Islet precursor cell (in vitro differentiated cells): ENCODE data around the gene ITGA2B.
"Not testable (repeated sequence)": the region's sequence is repeated elsewhere in the genome, so short reads cannot be mapped to it uniquely, and the experiment has no call there.

Source experiments
- DNase-seq: peaks from one replicate; pipeline ENCODE4 v3.0.0-alpha.2; 2018

The ITGA2B gene

DNA sequence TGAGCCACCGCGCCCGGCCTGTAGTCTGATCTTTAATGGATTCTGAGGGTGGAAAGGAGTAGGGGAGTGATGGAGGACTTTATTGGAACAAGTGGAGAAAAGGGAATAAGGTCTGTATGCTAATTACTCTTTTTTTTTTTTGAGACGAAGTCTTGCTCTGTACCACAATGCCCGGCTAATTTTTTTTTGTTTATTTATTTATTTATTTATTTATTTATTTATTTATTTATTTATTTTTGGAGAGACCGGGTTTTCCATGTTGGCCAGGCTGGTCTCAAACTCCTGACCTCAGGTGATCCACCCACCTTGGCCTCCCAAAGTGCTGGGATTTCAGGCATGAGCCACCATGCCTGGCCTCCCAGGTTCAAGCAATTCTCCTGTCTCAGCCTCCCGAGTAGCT, 59.9 kb downstream of the ITGA2B start:
- DNase-seq: not testable (repeated sequence)

DNA sequence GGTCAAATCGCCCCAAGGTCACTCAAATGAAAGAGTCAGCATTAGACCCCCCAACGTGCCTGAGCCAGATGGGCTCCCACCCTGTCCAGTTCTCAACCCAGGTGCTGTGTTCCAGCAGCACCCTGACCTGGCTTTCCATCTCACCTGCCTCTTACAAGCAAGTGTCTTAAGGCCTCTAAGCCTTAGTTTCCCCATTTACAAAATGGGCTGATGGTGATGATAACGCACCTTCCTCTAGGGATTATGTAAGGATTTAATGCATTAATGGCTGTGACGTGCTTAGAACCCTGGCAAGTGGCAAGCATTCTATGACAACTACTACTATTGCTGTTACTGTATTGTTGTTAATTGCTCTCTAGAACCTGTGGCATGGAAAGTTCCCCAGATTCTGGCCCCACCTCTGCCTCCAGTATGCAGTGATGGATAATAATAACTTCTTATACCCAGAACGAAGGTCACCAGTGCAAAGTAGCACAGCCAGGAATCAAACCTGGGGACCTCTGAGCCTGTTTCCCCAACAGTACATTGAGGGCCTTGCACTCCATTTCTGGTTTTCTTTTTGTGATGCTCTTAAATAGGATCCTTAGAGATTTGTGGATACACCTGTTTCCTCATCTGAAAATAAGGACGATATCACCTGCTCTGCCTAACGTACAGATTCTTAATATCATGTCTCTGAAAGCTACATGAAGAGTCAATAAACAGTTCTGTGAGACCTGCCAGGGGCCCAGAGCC, 61.6 kb downstream of the ITGA2B start:
- no peak for DNase-seq

DNA sequence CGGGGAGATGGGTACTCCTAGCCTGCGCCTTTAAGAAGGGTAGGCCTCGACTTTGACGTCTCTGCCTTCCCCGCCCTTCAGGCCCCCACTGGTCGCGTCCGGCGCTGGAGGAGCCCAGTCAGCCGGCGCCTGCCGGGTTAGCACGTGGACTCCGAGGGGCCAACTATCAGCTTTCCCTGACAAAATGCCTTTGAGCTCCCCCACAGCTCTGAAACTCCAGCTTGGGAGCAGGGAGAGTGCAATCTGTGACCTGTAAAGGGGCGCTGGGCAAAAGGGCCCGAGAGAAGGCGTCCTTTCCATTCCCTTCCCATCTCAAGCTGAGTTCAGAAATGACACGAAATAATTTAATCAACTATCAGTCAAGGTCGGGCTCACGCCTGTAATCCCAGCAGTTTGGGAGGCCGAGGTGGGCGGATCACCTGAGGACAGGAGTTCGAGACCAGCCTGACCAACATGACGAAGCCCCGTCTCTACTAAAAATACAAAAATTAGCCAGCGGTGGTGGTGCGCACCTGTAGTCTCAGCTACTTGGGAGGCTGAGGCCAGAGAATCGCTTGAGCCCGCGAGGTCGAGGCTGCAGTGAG, 62.5 kb downstream of the ITGA2B start:
- peak; percentile 99 for DNase-seq

DNA sequence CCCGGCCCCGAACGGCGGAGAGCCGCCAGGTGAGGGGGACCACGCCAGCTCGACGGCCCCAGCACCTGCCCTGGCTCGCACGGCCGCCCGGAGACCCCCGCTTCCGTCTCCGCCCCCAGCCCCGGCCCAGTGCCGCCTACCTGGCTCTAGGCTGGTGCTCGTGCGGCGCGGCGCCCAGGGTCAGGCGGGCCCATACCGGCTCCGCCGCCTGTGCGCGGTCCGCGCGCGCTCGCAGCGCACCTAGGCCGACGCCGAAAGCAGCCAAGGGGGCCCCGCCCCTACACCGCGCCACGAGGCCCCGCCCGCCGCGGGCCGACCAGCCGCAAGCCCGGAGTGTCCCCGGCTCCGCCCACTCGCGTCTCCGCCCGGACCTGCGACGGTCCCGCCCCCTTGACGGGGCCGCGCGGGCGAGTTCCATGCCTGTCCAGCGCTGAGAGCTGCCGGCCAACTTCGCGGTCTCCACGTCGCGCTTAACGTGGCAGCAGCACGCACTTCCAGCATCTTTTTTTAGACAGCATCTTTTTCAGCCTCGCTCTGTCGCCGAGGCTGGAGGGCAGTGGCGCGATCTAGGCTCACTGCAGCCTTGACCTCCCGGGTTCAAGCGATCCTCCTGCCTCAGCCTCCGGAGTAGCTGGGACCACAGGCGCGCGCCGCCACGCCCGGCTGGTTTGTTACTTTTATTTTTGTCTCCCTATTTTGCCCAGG, 64.7 kb downstream of the ITGA2B start, which contains the start of gene SLC25A39:
Gene SLC25A39 (minus strand): TSS at position 253 of the 705 bp plus-strand sequence. CDS start 1,261 bp downstream, outside the sequence.
- peak; percentile 98 for DNase-seq

DNA sequence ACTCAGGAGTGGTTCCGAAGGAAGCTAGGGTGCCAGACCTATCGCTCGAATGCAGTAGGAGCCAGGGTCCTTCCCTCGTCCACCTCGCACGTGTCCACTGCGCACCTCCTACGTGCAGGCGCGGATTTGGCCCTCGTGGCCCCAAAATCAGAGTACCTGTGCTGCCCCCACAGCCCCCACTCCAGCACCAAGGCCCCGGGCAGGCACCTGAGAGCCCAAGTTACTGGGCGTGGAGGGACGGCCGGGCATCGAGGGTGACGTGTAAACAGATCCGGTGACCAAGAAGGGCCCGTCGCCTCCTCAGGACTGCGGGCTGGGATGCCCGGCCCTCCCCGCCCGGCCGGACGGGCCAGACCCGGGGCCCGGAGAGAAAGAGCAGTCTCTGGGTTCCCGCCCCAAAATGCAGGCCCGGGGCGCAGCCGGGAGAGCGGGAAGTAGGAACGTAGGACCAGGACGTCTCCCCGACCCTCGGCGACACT, 65.3 kb downstream of the ITGA2B start:
- DNase-seq: peak; percentile 75

DNA sequence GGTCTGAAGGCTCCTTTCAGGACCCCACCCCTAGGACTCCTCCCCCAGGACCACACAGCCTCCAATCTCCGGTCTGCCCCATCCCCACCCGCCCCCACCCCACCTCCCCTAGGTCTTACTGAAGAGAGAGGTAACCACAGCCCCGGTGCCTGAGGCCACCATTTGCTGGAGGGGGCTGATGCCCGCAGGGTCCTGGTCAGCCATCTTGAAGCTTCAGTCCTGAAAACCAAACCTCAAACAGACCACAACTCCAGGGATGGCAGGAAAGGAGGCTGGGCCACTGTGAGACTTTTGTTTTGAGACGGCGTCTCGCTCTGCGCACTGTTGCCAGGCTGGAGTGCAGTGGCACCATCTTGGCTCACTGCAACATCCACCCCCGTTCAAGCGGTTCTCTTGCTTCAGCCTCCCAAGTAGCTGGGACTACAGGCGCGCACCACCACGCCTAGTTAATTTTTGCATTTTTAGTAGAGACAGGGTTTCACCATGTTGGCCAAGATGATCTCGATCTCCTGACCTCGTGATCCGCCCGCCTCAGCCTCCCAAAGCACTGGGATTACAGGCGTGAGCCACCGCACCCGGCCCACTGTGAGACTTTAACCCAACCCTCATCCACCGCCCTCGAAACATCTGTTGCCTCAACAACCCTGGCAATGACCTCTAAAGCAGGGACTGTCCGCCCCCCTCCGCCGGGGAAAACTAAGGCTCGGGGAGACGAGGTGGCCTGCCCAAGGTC, 65.9 kb downstream of the ITGA2B start:
- peak; percentile 46 for DNase-seq

DNA sequence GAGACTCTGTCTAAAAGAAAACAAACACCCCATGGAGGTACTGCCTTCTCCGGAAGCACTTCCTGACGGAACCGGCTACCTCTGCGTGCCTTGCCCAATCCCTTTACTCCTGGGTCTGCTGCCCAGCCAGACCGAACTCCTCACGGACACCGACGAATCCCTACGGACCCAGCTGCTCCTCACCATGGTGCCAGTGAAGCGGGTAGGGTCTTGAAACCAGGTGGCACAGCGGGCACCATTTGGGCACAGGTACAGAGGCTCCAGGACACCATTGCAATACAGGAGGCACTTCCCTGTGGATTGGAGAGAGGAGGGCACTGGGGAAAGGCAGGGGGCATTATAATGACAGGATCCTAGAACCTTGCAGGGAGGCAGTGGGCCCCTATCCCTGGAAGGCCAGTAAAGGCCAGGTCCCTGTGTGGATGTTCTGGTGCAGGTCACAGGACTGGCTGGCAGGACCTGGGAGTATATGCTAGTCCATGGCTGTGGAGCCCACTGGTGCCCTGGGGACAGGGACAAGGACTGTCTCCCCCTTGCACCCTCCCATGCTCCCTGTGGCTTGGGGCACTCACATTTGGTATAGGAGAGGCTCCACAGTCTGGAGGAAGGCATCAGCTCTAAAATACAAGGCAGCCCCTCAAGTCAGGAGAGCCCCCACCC, 67.1 kb downstream of the ITGA2B start:
- peak; percentile 47 for DNase-seq
